ENCODE results near the gene ARFGEF2. TPM values are rescaled to one million over a fixed set of nuclear protein-coding genes. Genes with fewer than 3 reads are reported as not detected.

The ARFGEF2 gene
- total RNA-seq, 4 donors from 2014 or later, result 27.6 to 33.5 (median 30.1) TPM

DNA sequence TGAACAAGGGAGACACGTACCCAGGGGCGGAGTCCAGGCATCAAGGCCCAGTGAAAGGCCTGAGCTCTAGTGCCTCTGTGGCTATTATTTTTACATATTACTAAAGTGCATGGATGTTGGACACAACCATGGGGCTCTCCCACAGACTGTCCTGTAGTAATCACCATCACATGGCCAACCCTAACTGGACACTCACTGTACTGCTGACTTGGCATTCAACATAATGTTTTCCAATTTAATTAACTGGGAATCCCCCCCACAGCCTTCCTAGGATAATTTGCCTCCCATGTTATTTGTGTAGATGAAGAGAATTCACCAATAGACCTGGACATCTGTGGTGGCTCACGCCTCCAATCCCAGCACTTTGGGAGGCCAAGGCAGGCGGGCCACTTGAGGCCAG, 34.5 kb downstream of the ARFGEF2 start:
- TF ChIP-seq, protein P1, sequence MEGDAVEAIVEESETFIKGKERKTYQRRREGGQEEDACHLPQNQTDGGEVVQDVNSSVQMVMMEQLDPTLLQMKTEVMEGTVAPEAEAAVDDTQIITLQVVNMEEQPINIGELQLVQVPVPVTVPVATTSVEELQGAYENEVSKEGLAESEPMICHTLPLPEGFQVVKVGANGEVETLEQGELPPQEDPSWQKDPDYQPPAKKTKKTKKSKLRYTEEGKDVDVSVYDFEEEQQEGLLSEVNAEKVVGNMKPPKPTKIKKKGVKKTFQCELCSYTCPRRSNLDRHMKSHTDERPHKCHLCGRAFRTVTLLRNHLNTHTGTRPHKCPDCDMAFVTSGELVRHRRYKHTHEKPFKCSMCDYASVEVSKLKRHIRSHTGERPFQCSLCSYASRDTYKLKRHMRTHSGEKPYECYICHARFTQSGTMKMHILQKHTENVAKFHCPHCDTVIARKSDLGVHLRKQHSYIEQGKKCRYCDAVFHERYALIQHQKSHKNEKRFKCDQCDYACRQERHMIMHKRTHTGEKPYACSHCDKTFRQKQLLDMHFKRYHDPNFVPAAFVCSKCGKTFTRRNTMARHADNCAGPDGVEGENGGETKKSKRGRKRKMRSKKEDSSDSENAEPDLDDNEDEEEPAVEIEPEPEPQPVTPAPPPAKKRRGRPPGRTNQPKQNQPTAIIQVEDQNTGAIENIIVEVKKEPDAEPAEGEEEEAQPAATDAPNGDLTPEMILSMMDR (IDR thresholded peaks at IDR 0.05), result no peak
- TF ChIP-seq POLR2A (IDR thresholded peaks at IDR 0.05) (no peak), EP300 (IDR thresholded peaks at IDR 0.05) (no peak)
- Histone ChIP-seq H3K4me3 (no peak overlapping the region), H3K4me1 (no peaks in the 10 kb centered on the region), H3K36me3 (peaks cover 2 to 98% (median 14%) of the 10 kb centered on the region in 3 donors), H3K9me3 (no peaks in the 10 kb centered on the region), H3K27me3 (no peaks in the 10 kb centered on the region), H3K27ac (no peak overlapping the region)
- no peak for DNase-seq (ENCODE audit: low spot score in 2 of 2)
- WGBS, 2 donors, result 96 to 100% methylated on average over 4 of the region's 4 CpGs

DNA sequence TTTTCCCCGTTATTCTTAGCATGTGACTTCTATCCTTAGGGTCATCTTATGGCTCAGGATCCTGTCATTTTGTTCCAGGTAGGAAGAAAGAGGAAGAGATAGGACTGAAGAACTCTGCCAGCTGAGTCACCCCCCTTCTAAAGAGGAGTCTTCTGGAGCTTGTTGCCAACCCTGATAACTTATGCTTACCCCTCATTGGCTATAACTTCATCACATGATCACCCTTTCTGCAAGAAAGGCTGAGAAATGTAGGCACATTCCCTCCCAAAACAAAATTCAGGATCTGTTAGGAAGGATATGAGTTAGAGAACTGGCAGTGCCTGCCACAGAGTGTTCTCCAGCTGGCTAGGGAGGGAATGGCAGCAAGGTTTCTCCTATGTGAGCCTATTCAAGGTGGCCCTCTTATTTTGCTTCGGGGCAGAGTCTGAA, 35.6 kb downstream of the ARFGEF2 start:
- peaks cover 2 to 94% (median 14%) of the 10 kb centered on the region in 3 donors for H3K36me3 ChIP-seq
- H3K9me3 ChIP-seq, result no peaks in the 10 kb centered on the region
- TF ChIP-seq POLR2A (IDR thresholded peaks at IDR 0.05) (no peak), EP300 (IDR thresholded peaks at IDR 0.05) (no peak)
- TF ChIP-seq, protein P1 (IDR thresholded peaks at IDR 0.05), result no peak
- no peaks in the 10 kb centered on the region for H3K27me3 ChIP-seq
- H3K4me3 ChIP-seq, result no peak overlapping the region
- DNase-seq (ENCODE audit: low spot score in 2 of 2), result no peak
- no peaks in the 10 kb centered on the region for H3K4me1 ChIP-seq
- no peak overlapping the region for H3K27ac ChIP-seq
- WGBS, 2 donors, result 32 to 50% methylated on average over 2 of the region's 2 CpGs

DNA sequence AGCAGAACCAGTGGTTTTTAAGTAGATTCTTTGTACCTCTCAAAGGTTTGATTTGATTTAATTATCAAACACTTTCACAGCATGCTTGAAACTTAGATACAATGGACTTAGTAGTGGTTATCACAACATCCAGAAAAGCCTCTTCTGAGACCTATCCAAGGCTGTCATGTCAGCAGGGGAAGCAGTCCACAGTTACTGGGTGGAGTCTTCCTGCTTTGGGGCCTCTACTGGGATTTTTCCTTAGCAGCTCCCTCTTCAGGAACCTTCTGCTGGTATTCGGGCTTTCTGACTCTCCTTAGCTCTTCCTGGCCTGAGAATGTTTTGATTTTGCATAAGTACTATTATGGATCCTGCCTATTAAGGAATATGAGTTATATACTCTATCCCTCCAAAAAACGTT, 36.0 kb downstream of the ARFGEF2 start:
- no peak overlapping the region for H3K27ac ChIP-seq
- no peaks in the 10 kb centered on the region for H3K9me3 ChIP-seq
- H3K4me1 ChIP-seq, result no peaks in the 10 kb centered on the region
- peaks cover 2 to 89% (median 14%) of the 10 kb centered on the region in 3 donors for H3K36me3 ChIP-seq
- no peaks in the 10 kb centered on the region for H3K27me3 ChIP-seq
- WGBS, 2 donors, result 66 to 67% methylated on average over 2 of the region's 2 CpGs
- TF ChIP-seq POLR2A (IDR thresholded peaks at IDR 0.05) (no peak), EP300 (IDR thresholded peaks at IDR 0.05) (no peak)
- TF ChIP-seq, protein P1 (IDR thresholded peaks at IDR 0.05), result no peak
- no peak overlapping the region for H3K4me3 ChIP-seq
- no peak for DNase-seq (ENCODE audit: low spot score in 2 of 2)

DNA sequence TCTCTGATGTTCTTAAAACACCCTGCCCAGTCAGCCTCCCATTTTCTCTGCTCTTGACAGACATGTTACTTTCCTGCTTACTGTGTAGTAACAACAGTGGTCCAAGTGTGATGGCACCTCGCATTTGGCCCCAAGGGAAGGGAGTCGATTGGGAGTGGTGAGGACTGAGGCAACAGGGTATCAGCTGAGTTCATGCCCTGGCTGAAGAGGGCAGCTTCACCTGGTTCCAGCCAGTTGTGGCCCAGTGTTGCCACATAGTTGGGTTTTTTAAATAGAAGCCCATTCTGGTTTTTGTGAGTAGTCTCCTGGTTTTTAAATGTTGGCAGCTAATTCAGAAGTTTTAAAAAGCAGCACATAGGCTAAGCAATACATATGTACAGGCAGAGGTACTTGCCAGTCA, 37.2 kb downstream of the ARFGEF2 start:
- TF ChIP-seq POLR2A (IDR thresholded peaks at IDR 0.05) (no peak), EP300 (IDR thresholded peaks at IDR 0.05) (no peak)
- TF ChIP-seq, protein P1 (IDR thresholded peaks at IDR 0.05), result no peak
- DNase-seq (ENCODE audit: low spot score in 2 of 2), result no peak
- H3K27me3 ChIP-seq, result no peaks in the 10 kb centered on the region
- H3K9me3 ChIP-seq, result no peaks in the 10 kb centered on the region
- H3K27ac ChIP-seq, result no peak overlapping the region
- WGBS, 2 donors, result 90 to 92% methylated on average over 2 of the region's 2 CpGs
- H3K4me3 ChIP-seq, result no peak overlapping the region
- H3K4me1 ChIP-seq, result no peaks in the 10 kb centered on the region
- H3K36me3 ChIP-seq, result peaks cover 2 to 83% (median 6%) of the 10 kb centered on the region in 3 donors

DNA sequence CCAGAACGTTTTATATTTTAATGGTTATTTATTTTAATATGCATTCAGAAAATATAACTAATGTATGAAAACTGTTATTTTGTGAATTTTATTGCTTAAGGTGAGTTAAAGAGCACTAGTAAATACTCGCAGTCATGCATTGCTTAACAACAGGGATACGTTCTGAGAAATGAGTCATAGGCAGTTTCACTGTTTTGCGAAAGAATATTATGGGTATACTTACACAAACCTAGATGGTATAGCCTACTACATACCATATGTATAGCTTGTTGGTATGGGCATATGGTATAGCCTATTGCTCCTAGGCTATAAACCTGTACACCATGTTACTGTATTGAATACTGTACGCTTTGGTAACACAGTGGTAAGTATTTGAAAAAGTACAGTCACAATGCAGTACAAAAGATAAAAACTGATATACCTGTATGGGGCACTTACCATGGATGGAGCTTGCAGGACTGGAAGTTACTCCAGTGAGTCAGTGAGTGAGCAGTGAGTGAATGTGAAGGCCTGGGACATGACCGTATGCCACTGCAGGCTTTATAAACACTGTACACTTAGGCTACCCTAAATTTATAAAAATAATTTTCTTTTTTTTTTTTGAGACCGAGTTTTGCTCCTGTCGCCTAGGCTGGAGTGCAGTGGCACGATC, 38.5 kb downstream of the ARFGEF2 start:
- TF ChIP-seq, protein P1 (IDR thresholded peaks at IDR 0.05), result no peak
- no peak for TF ChIP-seq EP300 (IDR thresholded peaks at IDR 0.05)
- TF ChIP-seq POLR2A (IDR thresholded peaks at IDR 0.05), result no peak
- no peaks in the 10 kb centered on the region for H3K27me3 ChIP-seq
- H3K4me3 ChIP-seq, result no peak overlapping the region
- H3K27ac ChIP-seq, result no peak overlapping the region
- no peaks in the 10 kb centered on the region for H3K4me1 ChIP-seq
- WGBS, 2 donors, result 93 to 94% methylated on average over 9 of the region's 9 CpGs
- H3K9me3 ChIP-seq, result no peaks in the 10 kb centered on the region
- peaks cover 2 to 79% (median 5%) of the 10 kb centered on the region in 3 donors for H3K36me3 ChIP-seq
- DNase-seq (ENCODE audit: low spot score in 2 of 2), result no peak
